ENCODE results near the gene REN. TPM values are rescaled to one million over a fixed set of nuclear protein-coding genes. Genes with fewer than 3 reads are reported as not detected.

Gene REN
- total and polyA plus RNA-seq, 2 donors (not counting 3 experiments of a cell fraction or from before 2014, with no cell fraction given), result 0.11 TPM; not detected in 1

DNA sequence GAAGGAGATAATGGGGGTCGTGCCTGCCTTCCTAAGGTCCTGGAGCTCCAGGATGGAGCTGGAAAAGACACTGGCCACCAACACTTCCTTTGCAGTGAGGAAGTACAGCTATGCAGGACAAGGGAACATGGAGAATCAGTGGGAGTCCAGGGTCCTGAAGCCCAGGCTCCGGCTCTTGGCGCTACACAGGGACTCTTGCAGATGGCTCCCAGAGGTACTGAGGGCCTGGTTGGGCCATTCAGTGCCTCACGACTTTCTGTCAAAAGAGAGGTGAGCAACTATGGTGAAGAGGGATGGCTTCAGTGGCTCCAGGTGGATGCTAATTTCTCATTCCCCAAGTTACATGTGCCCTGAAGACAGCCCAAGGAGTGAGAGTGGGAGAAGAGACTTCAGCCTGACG, 12.5 kb downstream of the REN start:
- no peaks in the 10 kb centered on the region for H3K36me3 ChIP-seq (ENCODE audit: control insufficient read depth in 2 of 2, extremely low read depth in 1 of 2, insufficient read depth in 2 of 2, low read length in 2 of 2)
- intact Hi-C loops (cut with micrococcal nuclease) (no loop called here), dilution Hi-C loops (cut with MboI; ENCODE audit: extremely low pct_ligation_motif_present, low sequenced_read_pairs) (loop anchor here (25.0 kb wide), 1 partner anchor 184 kb away; no protein-coding TSS in a partner anchor)
- H3K4me3 ChIP-seq (replicated peaks in 1 of 3; ENCODE audit: insufficient read depth in 1 of 3, low read depth in 1 of 3, low read length in 3 of 3), result no peak overlapping the region
- no peaks in the 10 kb centered on the region for H3K9me3 ChIP-seq (replicated peaks; ENCODE audit: control insufficient read depth, insufficient read depth, low read length)
- H4K20me1 ChIP-seq (replicated peaks; ENCODE audit: control insufficient read depth, extremely low read depth, insufficient read depth, low read length), result no peaks in the 10 kb centered on the region
- no TSS peak for BruUV-seq (replicated peaks)
- H3K79me2 ChIP-seq (ENCODE audit: control insufficient read depth, insufficient read depth, low read length), result no peaks in the 10 kb centered on the region
- POLR2A ChIA-PET, result no interaction called here
- peaks cover 5% of the 10 kb centered on the region for H3K4me1 ChIP-seq (ENCODE audit: control insufficient read depth, extremely low read depth, insufficient read depth, low read length)
- H3K9me1 ChIP-seq (replicated peaks; ENCODE audit: control insufficient read depth, extremely low read depth, insufficient read depth, low read length), result no peaks in the 10 kb centered on the region
- H3K9ac ChIP-seq (replicated peaks; ENCODE audit: extremely low read depth, insufficient read depth, low read length), result no peak overlapping the region
- CTCF ChIA-PET, result interaction anchor here (1.2 to 2.3 kb wide), 4 partner anchors 9 to 54 kb away, joined by 3 to 10 read pairs (median 5); no protein-coding TSS in a partner anchor
- H3K4me2 ChIP-seq (ENCODE audit: insufficient read depth, low read length), result no peak overlapping the region
- no peaks in the 10 kb centered on the region for H3K27me3 ChIP-seq (ENCODE audit: control insufficient read depth in 2 of 2, insufficient read depth in 2 of 2, low read length in 2 of 2)
- FAIRE-seq, result no peak
- no peak overlapping the region for H2AFZ ChIP-seq (ENCODE audit: low read depth, low read length)
- H3K27ac ChIP-seq (ENCODE audit: insufficient read depth, low read depth, low read length), result no peak overlapping the region
- DNase-seq (ENCODE audit: low read depth, low spot score), result no peak
- TF ChIP-seq POLR2A (IDR thresholded peaks at IDR 0.05; ENCODE audit: low read depth, low read length), result no peak
- no peak for TF ChIP-seq POLR2AphosphoS5 (IDR thresholded peaks at IDR 0.05; ENCODE audit: insufficient read depth, low read depth, low read length)
- TF ChIP-seq JUN (IDR thresholded peaks at IDR 0.05; ENCODE audit: borderline replicate concordance, insufficient read depth, insufficient read length, low read depth), result no peak
- no peak for TF ChIP-seq MYC (IDR thresholded peaks at IDR 0.05; ENCODE audit: low read depth, low read length)
- TF ChIP-seq EZH2 (IDR thresholded peaks at IDR 0.05; ENCODE audit: borderline replicate concordance, low read depth, low read length, severe bottlenecking), result no peak
- no peak for TF ChIP-seq GATA2 (IDR thresholded peaks at IDR 0.05; ENCODE audit: insufficient read depth, insufficient read length, low read depth, low read length)
- no peak for TF ChIP-seq FOS (IDR thresholded peaks at IDR 0.05; ENCODE audit: borderline replicate concordance, insufficient read depth, low read length)

Measured in endothelial cell of umbilical vein (primary cell).